H1 (cell line): ENCODE results near the gene RAP2C. TPM values are rescaled to one million over a fixed set of nuclear protein-coding genes. Genes with fewer than 3 reads are reported as not detected.

Experiments used
- CTCF ChIP-seq, 3 experiments: IDR thresholded peaks; 1 replicate in 2 of 3; 2 replicates in 1 of 3; pipeline versions ENCODE4 v1.5.1 to v1.6.1; 2011; ENCODE audit warnings: low read length in 3 of 3, mild to moderate bottlenecking in 3 of 3, inconsistent platforms in 2 of 3, low read depth in 1 of 3, moderate library complexity in 1 of 3; ENCODE audit not compliant: insufficient read depth in 1 of 3; ENCODE audit errors: control extremely low read depth in 1 of 3
- polyA plus RNA-seq, 7 experiments: library from polyadenylated mRNA; depleted of rRNA in 3 of 7; stranded (reverse) in 5 of 7; unstranded in 2 of 7; fragments of >200 nt in 5 of 7; fragments of 200-250 nt in 2 of 7; gene quantifications; 1 replicate in 5 of 7; 2 replicates in 1 of 7; 4 replicates in 1 of 7; pipeline versions ENCODE4 v1.2.1 to v1.2.3, GENCODE V29; 2011 to 2013; ENCODE audit warnings: missing spikeins in 2 of 7, mixed read lengths in 2 of 7
- total RNA-seq: library from RNA; stranded (reverse); fragmentation: NEBNext Ultra II Directional; extraction: Animal tissue kit (Norgen Biotek cat#: 25700); gene quantifications from 2 replicates; pipeline ENCODE4 v1.2.1, GENCODE V29; 2021

The RAP2C gene
- total and polyA plus RNA-seq, 2 of the 8 experiments (the other 6 are each of a cell fraction or from before 2014, with no cell fraction given): 4.7 to 20.5 TPM

- TF ChIP-seq CTCF (IDR thresholded peaks at IDR 0.05; ENCODE audit: control extremely low read depth in 1 of 3, insufficient read depth in 1 of 3, low read depth in 1 of 3, low read length in 3 of 3): peak; percentile 56 to 65 (median 62)
These were observed at the start of gene RAP2C (continued) for GRCh38 chrX:132219343-132219768.
